ENCODE measurements around the gene SMC1B. TPM values are rescaled to one million over a fixed set of nuclear protein-coding genes. Genes with fewer than 3 reads are reported as not detected.
A peak's percentile ranks its signal among the peaks of the same experiment; 100 is the strongest.

The SMC1B gene
- total RNA-seq, 1 donor from 2014 or later: not detected

GRCh38 chr22:45318558-45319323 is 94.7 kb downstream of the SMC1B start:
- no peak for TF ChIP-seq CTCF (IDR thresholded peaks at IDR 0.05; ENCODE audit: insufficient read depth, low read length, severe bottlenecking)
- FAIRE-seq (no peak), DNase-seq (ENCODE audit: low read depth) (no peak)
- no peaks in the 10 kb centered on the region for H3K27me3 ChIP-seq (ENCODE audit: control insufficient read depth, insufficient read depth, low read length)
- peaks cover 13% of the 10 kb centered on the region for H3K36me3 ChIP-seq (ENCODE audit: control insufficient read depth, insufficient read depth, low read length)
- no peak overlapping the region for H3K4me3 ChIP-seq (ENCODE audit: low read depth, low read length)

GRCh38 chr22:45318168-45318557 is 95.2 kb downstream of the SMC1B start:
- TF ChIP-seq CTCF (IDR thresholded peaks at IDR 0.05; ENCODE audit: insufficient read depth, low read length, severe bottlenecking): no peak
- DNase-seq (ENCODE audit: low read depth): peak; percentile 82
- Histone ChIP-seq H3K36me3 (ENCODE audit: control insufficient read depth, insufficient read depth, low read length) (peaks cover 10% of the 10 kb centered on the region), H3K4me3 (ENCODE audit: low read depth, low read length) (no peak overlapping the region), H3K27me3 (ENCODE audit: control insufficient read depth, insufficient read depth, low read length) (no peaks in the 10 kb centered on the region)
- FAIRE-seq: no peak

GRCh38 chr22:45317551-45318167 is 95.7 kb downstream of the SMC1B start:
- TF ChIP-seq CTCF (IDR thresholded peaks at IDR 0.05; ENCODE audit: insufficient read depth, low read length, severe bottlenecking): peak; percentile 51
- DNase-seq (ENCODE audit: low read depth) (peak; percentile 46), FAIRE-seq (no peak)
- peaks cover 6% of the 10 kb centered on the region for H3K36me3 ChIP-seq (ENCODE audit: control insufficient read depth, insufficient read depth, low read length)
- H3K4me3 ChIP-seq (ENCODE audit: low read depth, low read length): no peak overlapping the region
- H3K27me3 ChIP-seq (ENCODE audit: control insufficient read depth, insufficient read depth, low read length): no peaks in the 10 kb centered on the region

- no peak for FAIRE-seq
- no peak for DNase-seq (ENCODE audit: low read depth)
- H3K36me3 ChIP-seq (ENCODE audit: control insufficient read depth, insufficient read depth, low read length): peaks cover 3% of the 10 kb centered on the region
- no peaks in the 10 kb centered on the region for H3K27me3 ChIP-seq (ENCODE audit: control insufficient read depth, insufficient read depth, low read length)
- no peak for TF ChIP-seq CTCF (IDR thresholded peaks at IDR 0.05; ENCODE audit: insufficient read depth, low read length, severe bottlenecking)
- H3K4me3 ChIP-seq (ENCODE audit: low read depth, low read length): no peak overlapping the region
Measured at GRCh38 chr22:45316796-45317526, 96.4 kb downstream of the SMC1B start.

- H3K4me3 ChIP-seq (ENCODE audit: low read depth, low read length): no peak overlapping the region
- no peaks in the 10 kb centered on the region for H3K36me3 ChIP-seq (ENCODE audit: control insufficient read depth, insufficient read depth, low read length)
- no peaks in the 10 kb centered on the region for H3K27me3 ChIP-seq (ENCODE audit: control insufficient read depth, insufficient read depth, low read length)
- no peak for DNase-seq (ENCODE audit: low read depth)
- no peak for TF ChIP-seq CTCF (IDR thresholded peaks at IDR 0.05; ENCODE audit: insufficient read depth, low read length, severe bottlenecking)
- FAIRE-seq: no peak
Measured at GRCh38 chr22:45314786-45315185, 98.6 kb downstream of the SMC1B start.

Data from bronchial epithelial cell (primary cell).